IPS-20b (cell line): Measurements from ENCODE around the gene DDHD1.

Source experiments
- H3K27ac ChIP-seq: one replicate; pipeline ENCODE4 v1.5.1; 2013; ENCODE audit warnings: low read length
- H3K27me3 ChIP-seq: 2 replicates; pipeline ENCODE4 v1.6.1; 2013; ENCODE audit warnings: mild to moderate bottlenecking, low read length, inconsistent platforms; ENCODE audit not compliant: insufficient read depth
- H3K36me3 ChIP-seq: 2 replicates; pipeline ENCODE4 v1.6.1; 2013; ENCODE audit warnings: low read depth, mild to moderate bottlenecking, inconsistent platforms, low read length, moderate library complexity; ENCODE audit not compliant: insufficient read depth
- H3K4me1 ChIP-seq: 2 replicates; pipeline ENCODE4 v1.6.1; 2013; ENCODE audit warnings: mild to moderate bottlenecking, control low read depth, inconsistent platforms, low read length, moderate library complexity; ENCODE audit not compliant: insufficient read depth
- H3K4me3 ChIP-seq: 2 replicates; pipeline ENCODE4 v1.5.1; 2013; ENCODE audit warnings: mild to moderate bottlenecking, low read length, inconsistent platforms
- H3K9ac ChIP-seq: 2 replicates; pipeline ENCODE4 v1.6.1; 2013; ENCODE audit warnings: low read depth, mild to moderate bottlenecking, inconsistent platforms, low read length, moderate library complexity
- H3K9me3 ChIP-seq: 2 replicates; pipeline ENCODE4 v1.6.1; 2013; ENCODE audit warnings: mild to moderate bottlenecking, low read depth, low read length, inconsistent platforms; ENCODE audit not compliant: insufficient read depth

The DDHD1 gene

GRCh38 chr14:53043027-53043581 is 110.0 kb downstream of the DDHD1 start:
- Histone ChIP-seq H3K4me3 (no peak overlapping the region), H3K27ac (no peak overlapping the region), H3K9me3 (no peaks in the 10 kb centered on the region), H3K4me1 (no peaks in the 10 kb centered on the region), H3K9ac (no peak overlapping the region), H3K36me3 (peaks cover 36% of the 10 kb centered on the region), H3K27me3 (no peaks in the 10 kb centered on the region)

- Histone ChIP-seq H3K27me3 (no peaks in the 10 kb centered on the region), H3K9me3 (no peaks in the 10 kb centered on the region), H3K4me1 (no peaks in the 10 kb centered on the region), H3K4me3 (no peak overlapping the region), H3K9ac (no peak overlapping the region), H3K27ac (no peak overlapping the region), H3K36me3 (peaks cover 42% of the 10 kb centered on the region)
These were observed 110.6 kb downstream of the DDHD1 start for GRCh38 chr14:53042480-53042879.

- Histone ChIP-seq H3K9ac (no peak overlapping the region), H3K9me3 (no peaks in the 10 kb centered on the region), H3K4me3 (no peak overlapping the region), H3K27ac (no peak overlapping the region), H3K36me3 (peaks cover 51% of the 10 kb centered on the region), H3K27me3 (no peaks in the 10 kb centered on the region), H3K4me1 (no peaks in the 10 kb centered on the region)
These were observed 112.1 kb downstream of the DDHD1 start for GRCh38 chr14:53041067-53041466.

GRCh38 chr14:53038629-53039028 is 114.5 kb downstream of the DDHD1 start:
- Histone ChIP-seq H3K4me3 (no peak overlapping the region), H3K4me1 (no peaks in the 10 kb centered on the region), H3K9ac (no peak overlapping the region), H3K36me3 (peaks cover 45% of the 10 kb centered on the region), H3K27ac (no peak overlapping the region), H3K27me3 (no peaks in the 10 kb centered on the region), H3K9me3 (no peaks in the 10 kb centered on the region)

- Histone ChIP-seq H3K27ac (no peak overlapping the region), H3K27me3 (no peaks in the 10 kb centered on the region), H3K9me3 (no peaks in the 10 kb centered on the region), H3K4me3 (no peak overlapping the region), H3K4me1 (no peaks in the 10 kb centered on the region), H3K36me3 (peaks cover 40% of the 10 kb centered on the region), H3K9ac (no peak overlapping the region)
These were observed 116.1 kb downstream of the DDHD1 start for GRCh38 chr14:53037016-53037415.

GRCh38 chr14:53035336-53036210 is 117.5 kb downstream of the DDHD1 start:
- Histone ChIP-seq H3K27me3 (no peaks in the 10 kb centered on the region), H3K36me3 (peaks cover 25% of the 10 kb centered on the region), H3K4me1 (no peaks in the 10 kb centered on the region), H3K27ac (no peak overlapping the region), H3K9me3 (no peaks in the 10 kb centered on the region), H3K9ac (no peak overlapping the region), H3K4me3 (no peak overlapping the region)

GRCh38 chr14:53034688-53035230 is 118.4 kb downstream of the DDHD1 start:
- Histone ChIP-seq H3K9ac (no peak overlapping the region), H3K9me3 (no peaks in the 10 kb centered on the region), H3K4me1 (no peaks in the 10 kb centered on the region), H3K27me3 (no peaks in the 10 kb centered on the region), H3K27ac (no peak overlapping the region), H3K4me3 (no peak overlapping the region), H3K36me3 (peaks cover 25% of the 10 kb centered on the region; the same call in 1 of the 2 replicates)

- Histone ChIP-seq H3K9me3 (no peaks in the 10 kb centered on the region), H3K27ac (no peak overlapping the region), H3K4me1 (no peaks in the 10 kb centered on the region), H3K36me3 (peaks cover 20% of the 10 kb centered on the region; the same call in 1 of the 2 replicates), H3K27me3 (no peaks in the 10 kb centered on the region), H3K9ac (no peak overlapping the region), H3K4me3 (no peak overlapping the region)
These were observed 119.1 kb downstream of the DDHD1 start for GRCh38 chr14:53034036-53034435.

- H3K27ac ChIP-seq = no peak overlapping the region
- H3K9me3 ChIP-seq = no peaks in the 10 kb centered on the region
- no peaks in the 10 kb centered on the region for H3K27me3 ChIP-seq
- H3K4me3 ChIP-seq = no peak overlapping the region
- H3K9ac ChIP-seq = no peak overlapping the region
- H3K4me1 ChIP-seq = no peaks in the 10 kb centered on the region
- peaks cover 13% of the 10 kb centered on the region; the same call in 1 of the 2 replicates for H3K36me3 ChIP-seq
These were observed 120.2 kb downstream of the DDHD1 start for GRCh38 chr14:53032838-53033390.

- Histone ChIP-seq H3K4me3 (no peak overlapping the region), H3K27ac (no peak overlapping the region)
These were observed 120.8 kb downstream of the DDHD1 start for GRCh38 chr14:53032161-53032803.

GRCh38 chr14:53027562-53027961 is 125.6 kb downstream of the DDHD1 start:
- H3K27me3 ChIP-seq = no peaks in the 10 kb centered on the region
- no peaks in the 10 kb centered on the region for H3K9me3 ChIP-seq
- no peak overlapping the region for H3K27ac ChIP-seq
- no peak overlapping the region for H3K9ac ChIP-seq
- no peak overlapping the region for H3K4me3 ChIP-seq
- no peaks in the 10 kb centered on the region for H3K36me3 ChIP-seq
- no peaks in the 10 kb centered on the region for H3K4me1 ChIP-seq

More at GRCh38 chr14:53032161-53032803, 120.8 kb downstream of the DDHD1 start:
- Histone ChIP-seq H3K27me3 (no peaks in the 10 kb centered on the region), H3K4me1 (no peaks in the 10 kb centered on the region), H3K9ac (no peak overlapping the region), H3K9me3 (no peaks in the 10 kb centered on the region), H3K36me3 (peaks cover 7% of the 10 kb centered on the region; the same call in 1 of the 2 replicates)
